NCI-H1092 treated with DMSO at 0.1 percent for 48 hours (cell line): ENCODE measurements around the gene FSIP1.

Source experiments
- DNase-seq: peaks from one replicate; lab custom pipeline; 2025; lab: John Stamatoyannopoulos, UW

FSIP1 gene

DNA sequence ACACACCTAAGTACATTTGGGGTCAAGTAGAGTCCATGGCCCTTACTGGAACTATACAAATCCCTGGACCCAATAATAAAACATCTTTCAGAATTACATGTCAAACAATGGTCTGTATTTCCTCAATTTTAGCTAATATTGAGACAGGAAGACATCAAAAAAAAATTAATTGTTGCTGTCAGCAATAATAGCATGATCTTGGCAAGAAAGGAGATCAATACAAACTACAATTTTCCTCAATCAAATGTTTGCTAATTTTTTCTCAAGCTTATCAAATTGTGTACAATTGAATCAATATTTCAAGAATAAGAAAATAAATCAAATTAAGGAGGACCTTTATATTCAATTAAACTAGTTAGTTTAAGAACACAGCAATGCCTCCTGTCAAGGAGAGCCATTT lies 62.6 kb downstream of the FSIP1 start:
- no peak for DNase-seq

DNA sequence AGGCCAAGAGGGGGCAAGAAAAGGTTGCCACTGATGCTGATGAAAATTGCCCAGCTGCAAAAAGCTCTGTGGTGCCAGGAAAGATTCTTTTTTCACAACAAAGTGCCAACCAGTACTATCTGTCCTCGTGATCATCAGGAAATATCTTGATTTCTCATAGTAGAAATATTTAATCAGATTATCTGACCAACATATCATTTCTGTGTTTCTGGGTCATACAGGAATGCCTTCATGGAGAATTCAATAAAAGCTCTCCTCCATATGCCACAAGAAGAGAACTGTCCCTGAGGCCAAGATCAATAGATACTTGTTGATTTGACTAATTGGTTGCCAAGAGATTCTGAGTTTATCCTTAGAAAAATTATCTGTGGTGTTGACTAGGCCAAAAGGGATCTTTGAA lies 63.5 kb downstream of the FSIP1 start:
- no peak for DNase-seq

DNA sequence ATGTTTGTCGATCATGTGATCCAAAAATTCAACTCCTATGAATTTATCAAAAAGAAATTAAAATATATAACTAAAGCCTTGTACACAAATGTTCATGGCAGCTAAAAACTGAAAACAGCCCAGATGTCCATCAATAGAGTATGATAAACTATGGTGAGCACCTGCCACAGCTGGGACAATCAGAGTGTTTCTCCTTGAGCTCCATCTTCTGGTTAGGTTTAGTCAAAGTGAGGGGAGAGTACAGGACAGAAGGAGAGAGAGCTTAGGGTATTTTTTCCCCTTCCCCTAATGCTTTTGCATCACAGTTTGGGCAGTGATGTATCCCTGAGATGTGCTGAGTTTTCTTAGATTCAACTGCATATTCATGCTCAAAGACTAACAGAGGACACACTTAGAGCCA lies 65.5 kb downstream of the FSIP1 start:
- DNase-seq, result no peak

DNA sequence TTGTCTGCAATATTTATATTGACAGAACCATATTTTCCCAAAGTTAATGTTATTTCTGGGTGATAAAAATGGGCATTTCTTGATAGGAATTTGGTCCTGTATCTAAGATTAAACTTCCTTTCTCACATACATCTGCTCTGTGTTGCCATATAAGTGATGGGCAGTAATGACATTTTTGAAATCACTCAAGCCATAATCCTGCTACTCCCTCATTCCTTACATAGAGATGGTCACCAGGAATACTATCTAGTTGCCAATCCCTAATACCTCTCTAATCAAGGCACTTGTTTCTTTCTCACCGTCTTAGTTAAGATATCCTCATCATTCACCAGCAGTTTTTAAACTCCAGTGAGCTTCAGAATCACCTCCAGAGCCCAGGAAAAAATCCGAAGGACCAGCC lies 68.4 kb downstream of the FSIP1 start:
- no peak for DNase-seq

DNA sequence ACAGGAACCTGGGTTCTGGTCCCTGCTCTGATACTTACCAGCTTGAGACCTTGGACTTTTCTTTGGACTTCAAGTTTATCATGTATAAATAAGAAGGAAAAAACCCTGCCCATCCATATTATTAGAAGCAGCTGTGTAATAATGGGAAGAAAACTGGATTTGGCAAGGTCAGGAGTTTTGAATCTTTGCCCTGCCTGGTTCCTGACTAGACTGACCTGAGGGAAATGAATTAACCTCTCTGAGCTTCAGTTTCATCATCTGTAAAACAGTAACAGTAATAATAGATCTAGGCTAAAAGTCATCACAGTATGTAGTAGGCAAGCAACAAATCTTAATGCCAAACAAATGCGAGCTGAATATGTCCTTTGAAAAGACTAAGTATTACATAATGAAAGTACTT lies 68.8 kb downstream of the FSIP1 start:
- DNase-seq, result no peak

DNA sequence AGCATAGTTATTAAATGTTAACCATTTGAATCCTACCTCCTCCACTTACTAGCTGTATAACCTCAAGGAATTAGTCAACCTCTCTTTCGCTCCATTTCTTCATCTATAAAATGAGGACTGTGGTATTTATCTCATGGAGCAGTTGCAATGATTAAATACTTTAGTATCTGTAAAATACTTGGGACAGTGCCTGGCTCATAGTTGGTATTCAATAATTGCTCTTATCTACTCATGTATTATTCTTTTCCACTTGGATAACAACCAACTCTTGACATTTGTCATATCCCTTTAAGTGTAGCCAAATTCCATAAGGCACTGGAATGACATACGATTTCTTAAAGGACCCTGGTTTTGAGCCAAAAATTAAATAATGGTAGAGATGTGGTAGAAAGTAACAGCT lies 72.0 kb downstream of the FSIP1 start:
- no peak for DNase-seq

DNA sequence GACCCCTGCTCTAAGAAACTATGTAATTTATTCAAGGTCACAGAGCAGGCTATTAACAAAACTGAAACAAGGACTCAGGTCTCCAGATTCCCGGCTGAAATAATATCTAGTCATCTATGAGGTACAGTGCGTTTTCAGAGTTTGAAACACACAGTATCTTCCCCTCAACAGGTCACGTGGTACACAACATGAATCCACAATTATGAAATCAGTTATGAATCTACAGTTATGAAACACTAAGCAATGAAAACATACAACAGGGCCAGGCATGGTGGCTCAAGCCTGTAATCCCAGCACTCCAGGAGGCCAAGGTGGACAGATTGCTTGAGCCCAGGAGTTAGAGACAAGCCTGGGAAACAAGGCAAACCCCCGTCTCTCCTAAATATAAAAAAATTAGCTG lies 72.7 kb downstream of the FSIP1 start:
- no peak for DNase-seq

DNA sequence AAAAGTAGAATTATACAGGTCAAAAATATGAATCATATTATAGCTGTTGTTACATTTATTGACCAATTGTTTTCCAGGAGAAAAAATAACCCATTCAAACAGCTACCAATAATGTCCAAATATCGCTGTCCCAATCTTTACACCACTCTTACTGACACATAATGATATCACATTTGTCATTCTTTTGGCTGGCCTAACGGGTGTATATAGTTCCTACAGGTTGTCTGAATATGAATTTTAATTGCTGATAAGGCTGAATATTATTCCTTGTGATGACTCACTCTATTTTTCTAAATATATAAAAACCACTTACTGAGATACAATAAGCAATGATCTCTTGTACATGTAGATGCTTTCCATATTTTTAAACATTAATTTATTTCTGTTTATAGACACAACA lies 76.4 kb downstream of the FSIP1 start:
- no peak for DNase-seq

DNA sequence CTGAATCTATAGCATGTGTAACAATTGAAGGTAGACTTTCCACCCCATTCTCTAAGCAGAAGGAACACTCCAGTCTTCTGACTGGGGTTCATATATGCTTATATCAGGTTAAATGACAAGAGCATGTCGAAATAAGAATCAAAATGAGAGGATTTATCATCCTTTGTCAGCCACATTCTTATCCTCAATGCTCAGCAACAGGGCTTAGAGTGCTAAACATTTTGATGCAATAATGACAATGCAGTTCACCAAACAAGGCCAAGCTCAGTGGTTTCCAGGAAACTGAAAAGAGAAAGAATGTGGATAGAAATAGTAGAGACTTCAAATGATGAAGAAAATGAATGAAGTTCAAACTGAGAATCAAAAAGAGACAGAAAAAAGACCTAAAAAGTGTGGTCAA lies 78.0 kb downstream of the FSIP1 start:
- no peak for DNase-seq

DNA sequence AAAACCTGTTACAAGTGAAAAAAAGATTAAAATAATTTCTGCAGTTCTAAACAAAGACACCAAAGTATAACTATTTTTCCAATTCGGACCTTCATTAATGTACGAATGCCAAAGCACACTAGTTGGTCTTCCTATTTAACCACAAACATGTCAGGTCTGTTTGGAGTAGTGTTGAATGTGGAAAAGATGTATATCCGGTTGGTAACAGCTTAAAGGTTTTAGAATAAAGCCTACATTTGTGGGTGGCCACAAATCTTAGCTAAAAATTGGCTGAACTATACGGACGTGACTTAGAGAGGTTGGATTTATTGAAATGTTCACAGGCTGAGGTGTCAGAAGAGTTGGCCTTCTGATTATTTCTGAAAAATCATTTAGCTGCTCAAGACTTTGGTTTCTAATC lies 78.4 kb downstream of the FSIP1 start:
- DNase-seq, result no peak

DNA sequence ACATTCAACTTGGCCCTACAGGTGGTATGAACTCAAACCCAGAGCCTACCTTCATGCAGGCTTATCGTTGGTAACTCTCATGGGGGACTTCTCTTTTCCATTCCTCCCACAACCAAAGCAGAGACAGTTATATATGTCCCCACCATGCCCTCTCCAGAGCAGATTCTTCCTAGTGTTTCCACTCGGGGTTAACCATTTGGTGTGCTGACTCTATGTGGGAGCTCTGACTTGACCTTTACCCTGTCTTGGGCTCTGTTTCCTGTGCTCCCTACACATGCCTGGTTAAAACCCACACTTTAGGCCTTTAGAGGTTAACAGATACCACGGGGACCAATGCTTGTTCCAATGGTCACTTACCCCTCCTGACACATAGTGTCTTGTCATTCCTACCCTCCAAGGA lies 80.7 kb downstream of the FSIP1 start:
- no peak for DNase-seq

DNA sequence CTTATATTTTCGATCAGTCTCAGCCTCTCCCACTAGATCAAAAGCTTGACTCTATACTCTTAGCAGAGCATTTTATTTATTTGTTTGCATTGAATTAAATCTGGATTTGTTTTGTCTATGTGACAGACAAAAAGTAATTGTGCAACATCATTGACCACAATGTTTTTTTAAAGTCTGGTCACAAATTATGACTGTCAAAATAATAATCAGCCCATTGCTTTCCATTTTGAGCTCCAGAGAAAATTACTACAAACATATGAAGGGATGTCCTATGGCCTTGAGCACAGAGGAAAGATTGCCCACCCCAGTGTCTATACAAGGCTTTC lies 82.3 kb downstream of the FSIP1 start:
- no peak for DNase-seq

DNA sequence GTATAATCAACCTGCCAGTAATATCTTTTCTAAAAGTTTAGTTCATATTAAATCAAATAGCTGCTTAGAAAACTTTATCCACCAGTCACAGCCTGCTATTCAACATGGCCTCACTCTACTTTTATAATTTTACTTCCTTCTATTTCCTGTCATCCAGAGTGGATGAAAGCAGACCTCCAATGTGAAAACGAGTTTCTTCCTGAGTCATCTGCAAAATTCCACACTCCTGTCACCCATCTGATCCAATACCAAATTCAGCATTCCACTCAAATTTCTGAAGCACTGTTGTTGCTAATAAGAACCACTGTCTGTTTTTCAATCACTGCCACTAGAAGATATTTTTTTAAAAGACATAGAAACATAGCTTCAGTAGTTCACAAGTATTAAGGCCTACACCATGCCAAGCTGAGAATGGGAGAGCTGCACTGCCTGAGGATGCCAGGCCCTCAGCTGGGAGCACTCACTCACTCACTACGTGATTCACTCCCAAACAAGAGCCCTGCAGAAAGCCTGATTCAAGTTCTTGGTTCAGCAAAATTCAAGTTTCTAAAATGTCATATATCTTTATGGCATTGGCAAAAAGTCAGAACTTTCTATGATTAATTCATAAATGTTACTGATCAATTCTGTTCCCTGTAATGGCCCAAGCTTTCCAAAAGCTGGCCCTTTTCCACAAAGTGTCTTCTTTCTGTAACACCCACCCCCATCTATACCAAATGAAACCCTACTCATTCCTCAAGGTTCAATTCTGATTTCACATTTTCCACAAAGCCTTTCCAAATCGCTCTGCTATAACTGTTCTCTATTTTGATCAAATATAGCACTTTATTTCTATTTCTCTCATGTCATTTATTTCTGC lies 82.9 kb downstream of the FSIP1 start:
- no peak for DNase-seq

DNA sequence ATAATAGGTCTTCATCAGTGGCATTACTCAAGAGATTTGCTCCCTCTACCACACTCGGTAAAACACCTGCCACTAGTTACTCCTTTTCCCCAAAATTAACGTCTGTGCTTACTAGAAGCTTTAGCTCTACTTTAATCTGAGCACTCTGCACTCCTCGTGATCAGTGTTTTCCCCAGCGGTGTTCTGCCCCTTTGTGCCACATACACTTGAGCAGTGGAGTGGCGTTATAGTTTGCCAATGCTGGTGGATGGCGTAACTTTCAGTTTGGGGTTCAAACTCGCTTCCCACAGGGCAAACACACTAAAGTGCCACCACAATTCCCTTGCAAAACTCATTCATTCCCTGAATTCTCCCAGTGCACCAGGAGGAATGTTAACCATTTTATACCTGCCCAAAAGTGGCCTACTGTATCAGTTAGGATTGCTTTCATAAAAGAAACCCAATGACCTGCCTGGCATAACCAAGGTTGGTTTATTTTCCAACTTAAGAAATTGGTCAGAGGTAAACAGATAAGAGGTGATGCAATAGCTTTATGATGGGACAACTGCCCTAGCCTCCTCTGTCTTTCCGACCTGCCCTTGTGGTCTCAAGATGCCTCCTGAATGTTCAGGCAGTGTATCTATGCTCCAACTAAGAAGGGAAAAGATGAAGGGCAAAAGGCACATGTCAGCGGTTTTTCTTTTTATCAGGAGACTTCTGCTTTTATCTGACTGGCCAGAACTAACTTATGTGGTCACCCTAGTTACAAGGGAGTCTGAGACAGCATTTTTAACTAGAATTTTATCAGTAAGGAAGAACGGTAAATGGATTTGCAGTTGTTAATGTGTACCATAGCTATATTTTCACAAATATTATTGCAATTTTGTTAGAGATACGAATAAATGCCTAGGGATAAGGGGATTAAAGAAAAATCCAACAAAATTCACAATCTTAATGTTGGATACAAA lies 83.9 kb downstream of the FSIP1 start:
- DNase-seq, result no peak

DNA sequence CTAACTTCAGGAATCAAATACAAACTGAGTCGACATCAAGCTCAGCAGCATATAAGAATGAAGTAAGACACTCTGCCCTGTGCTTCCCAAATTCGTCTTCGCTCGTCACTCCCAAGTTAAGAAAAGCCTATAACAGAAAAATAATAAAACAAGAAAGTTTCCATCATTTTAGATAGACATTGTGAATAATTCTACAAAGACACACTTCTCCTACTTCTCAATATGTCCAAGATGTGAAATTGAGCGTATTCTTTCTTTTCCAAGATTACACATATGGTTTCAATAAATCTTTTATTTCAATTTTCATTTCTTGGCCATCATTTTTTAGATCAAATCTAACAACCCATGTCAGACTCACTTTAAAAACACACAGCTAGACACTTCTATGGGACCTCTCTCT lies 85.1 kb downstream of the FSIP1 start:
- no peak for DNase-seq

DNA sequence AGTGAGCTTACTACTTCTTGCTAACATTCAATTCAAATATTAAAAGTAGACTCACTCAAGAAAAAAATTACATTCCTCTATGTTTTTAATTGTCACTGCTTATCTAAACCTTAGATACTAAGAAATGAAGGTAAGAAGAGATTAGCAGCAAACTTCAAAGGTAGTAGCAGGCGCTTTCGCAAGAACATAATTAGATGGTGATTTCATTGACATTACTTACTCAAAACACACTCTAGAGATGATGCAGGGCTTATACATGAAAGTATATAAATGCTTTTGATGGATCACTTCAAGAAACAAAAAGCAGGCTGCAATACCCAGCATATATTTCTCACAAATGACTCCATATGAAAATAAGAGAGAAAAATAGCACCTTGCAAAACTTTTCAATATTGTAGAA lies 86.8 kb downstream of the FSIP1 start:
- no peak for DNase-seq

DNA sequence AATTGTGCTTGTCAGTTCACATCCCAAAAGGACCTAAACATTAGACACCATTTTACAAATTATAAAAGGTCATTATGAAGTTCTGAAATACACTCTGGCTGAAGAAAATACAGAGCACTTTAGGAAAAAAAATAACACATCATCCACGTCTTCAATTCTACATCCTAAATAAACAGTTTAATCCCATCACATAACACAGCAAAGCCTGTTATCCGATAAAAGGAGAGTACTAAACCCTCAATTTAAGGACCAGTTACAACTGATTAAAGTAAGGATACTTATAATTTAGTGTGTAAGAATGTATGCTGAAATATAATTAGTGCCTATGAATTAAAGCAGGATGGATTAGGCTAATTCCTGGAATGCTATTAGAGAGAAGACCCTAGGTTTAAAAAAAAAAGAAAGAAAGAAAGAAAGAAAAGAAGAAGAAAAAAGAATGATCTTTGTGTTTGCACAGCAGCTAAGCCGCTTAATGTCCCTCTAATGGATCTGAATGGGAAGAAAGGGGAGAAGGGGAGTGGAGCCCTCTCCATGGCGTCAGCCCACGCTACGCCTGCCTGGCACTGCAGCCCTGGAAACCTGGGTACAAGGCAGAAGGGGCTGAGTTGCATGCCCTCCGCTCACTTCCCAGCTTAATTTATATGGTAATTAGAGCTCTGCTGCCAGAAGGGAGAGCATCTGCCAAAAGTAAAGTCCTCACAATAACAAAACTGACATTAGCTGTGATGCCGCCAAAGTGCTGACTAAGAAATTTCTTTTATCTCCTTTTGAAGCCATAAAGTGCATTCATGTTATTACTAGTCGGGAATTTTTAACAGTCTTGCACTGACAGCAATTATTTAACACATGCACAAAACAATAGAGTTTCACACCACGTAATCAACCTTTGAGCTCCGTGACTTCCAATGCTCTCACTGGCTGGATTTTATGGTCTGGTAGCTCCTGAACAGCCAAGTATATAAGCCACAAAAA lies 90.0 kb downstream of the FSIP1 start:
- peak; percentile 87 for DNase-seq

DNA sequence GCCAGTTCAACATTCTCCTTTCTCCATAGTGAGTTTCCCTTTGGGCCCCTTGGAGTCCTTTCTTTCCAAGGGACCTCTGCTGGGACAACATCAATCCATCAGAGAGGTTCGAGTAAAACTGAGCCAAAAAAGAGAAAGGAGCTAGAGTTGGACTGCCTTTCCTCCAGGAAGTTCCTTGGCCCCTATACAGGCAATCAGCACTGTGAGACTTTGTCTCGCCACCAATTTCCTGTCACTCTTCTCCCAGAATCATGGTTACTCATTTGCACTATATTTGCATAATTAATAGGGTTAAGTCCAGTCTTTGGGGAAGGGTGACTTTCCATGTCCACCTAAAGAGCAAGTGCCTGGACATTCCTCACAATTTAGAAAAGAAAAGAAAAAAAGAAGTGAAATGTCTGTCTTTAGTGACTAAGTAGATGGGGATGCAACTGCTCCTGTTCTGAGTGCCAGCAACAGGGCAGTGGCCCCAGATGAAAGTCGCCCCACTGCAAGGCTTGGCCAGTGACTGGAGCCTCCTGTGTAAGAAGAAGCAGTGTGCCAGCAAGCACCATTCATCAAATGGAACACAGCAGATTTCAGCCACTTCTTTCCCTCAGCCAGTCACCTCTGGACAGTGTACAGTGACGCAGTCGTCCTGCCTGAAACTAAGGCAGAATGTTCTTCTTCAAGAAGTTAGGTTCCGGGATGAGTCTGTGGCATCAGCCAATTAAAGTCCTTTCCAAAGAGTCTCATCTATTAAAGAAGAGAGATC lies 91.6 kb downstream of the FSIP1 start:
- no peak for DNase-seq

DNA sequence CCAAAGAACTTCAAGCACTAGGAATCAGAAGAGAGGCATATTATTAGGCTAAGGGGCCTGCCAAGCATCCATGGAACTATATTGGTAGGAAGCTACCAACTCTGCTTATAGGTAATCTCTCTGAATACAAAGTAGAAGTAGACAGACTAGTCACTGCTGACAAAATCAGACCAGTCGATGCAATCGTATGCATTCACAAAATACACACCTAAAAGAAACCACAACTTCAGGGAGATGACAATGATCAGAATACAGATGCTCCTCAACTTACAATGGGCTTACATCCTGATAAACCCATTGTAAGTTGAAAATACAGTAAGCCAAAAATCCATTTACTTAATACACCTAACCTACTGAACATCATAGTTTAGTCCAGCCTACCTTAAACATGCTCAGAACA lies 94.7 kb downstream of the FSIP1 start:
- DNase-seq, result no peak

DNA sequence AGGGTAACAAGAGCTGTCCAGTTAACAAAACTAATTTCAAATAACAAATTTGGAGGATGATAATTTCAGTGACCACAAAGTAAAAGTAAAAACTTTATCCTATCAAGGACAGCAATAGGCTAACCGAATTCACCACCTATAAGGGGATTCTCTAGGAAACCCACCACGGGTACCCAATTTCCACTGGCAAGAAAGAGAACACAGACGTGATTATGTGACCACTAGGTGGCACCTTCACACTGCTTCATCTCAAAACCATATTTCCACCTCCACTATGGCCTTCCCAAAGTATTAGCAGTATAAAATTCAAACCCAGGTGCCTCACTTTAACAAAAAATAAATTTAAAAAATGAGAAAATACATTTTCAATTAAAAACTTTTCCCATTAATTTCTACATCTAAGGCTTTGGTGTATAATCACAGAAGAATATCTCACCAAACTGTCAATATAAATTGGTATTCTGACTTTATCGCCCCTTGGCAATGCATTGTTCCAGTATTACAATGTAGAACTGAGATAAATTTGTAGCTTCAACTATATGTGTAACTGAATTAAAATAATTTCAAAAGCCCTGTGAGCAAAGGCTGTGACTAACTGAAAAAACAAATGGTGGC lies 96.5 kb downstream of the FSIP1 start:
- peak; percentile 44 for DNase-seq

DNA sequence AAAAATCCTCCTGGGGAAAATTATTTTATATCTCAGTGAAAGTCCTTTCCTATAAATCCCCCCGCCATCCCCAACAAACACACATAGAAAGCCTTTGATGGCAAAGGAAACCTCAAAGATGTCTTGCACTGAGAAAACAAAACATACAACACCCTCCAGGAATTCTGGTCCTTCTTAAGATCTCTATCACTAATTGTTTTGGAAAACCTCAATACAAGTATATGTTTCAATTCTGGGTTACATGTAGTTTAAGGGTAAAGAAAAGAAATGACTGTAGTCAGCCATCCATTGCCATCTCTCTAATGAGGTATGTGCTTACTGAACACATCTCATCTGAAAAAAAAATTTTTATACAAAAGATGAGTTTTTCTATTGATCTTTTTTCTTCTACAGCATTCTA lies 97.3 kb downstream of the FSIP1 start:
- DNase-seq, result no peak
